Mucosa of gallbladder (tissue), 1 donor: ENCODE data around the gene MFAP4. TPM values are rescaled to one million over a fixed set of nuclear protein-coding genes. Genes with fewer than 3 reads are reported as not detected.

Experiments
- DNase-seq: peaks from one replicate; pipeline ENCODE4 v3.0.0-alpha.2; 2020; ENCODE audit warnings: low spot score
- total RNA-seq: library from RNA; stranded (reverse); gene quantifications from one replicate; pipeline ENCODE4 v1.2.1, GENCODE V29; 2021
- donor health status: DM: no; HTN: no; CAD: no.

Gene MFAP4
- total RNA-seq, 1 donor from 2014 or later = 303 TPM

DNA sequence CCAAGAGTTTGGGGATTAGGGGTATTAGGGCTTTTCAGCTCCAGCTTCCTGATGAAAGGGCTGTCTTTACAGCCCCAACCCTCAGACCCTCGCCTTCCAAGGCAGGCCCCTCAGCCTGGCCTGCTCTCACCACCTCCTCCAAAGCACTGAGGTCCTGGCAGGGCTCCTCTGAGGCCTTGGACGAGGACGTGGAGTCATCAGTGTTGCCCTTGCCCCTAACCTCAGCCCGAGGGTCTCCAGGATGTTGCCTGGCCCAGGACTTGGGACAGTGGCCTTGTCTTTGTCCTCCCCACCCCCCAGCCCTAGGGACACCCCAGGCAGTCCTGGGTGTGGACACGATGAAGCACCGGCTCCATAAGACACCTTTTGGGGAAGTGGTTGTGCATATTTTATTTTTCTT, 52.7 kb downstream of the MFAP4 start:
- DNase-seq = no peak

- DNase-seq = no peak
Measured at GRCh38 chr17:19333736-19334290, 53.2 kb downstream of the MFAP4 start.

Other genes with a start within 250 kb of the MFAP4 start
- gene EPN2, start 149.8 kb downstream of the MFAP4 start, total RNA-seq = 47.0 TPM
- 25.3 TPM for gene B9D1, start 24.5 kb downstream of the MFAP4 start, total RNA-seq
- 23.0 TPM for gene MAPK7, start 8.7 kb downstream of the MFAP4 start, total RNA-seq
- gene RNF112, start 24.0 kb upstream of the MFAP4 start, total RNA-seq = 7.3 TPM
- gene SLC47A1, start 146.7 kb upstream of the MFAP4 start, total RNA-seq = 15.4 TPM